ENCODE measurements around the gene GBF1. TPM values are rescaled to one million over a fixed set of nuclear protein-coding genes. Genes with fewer than 3 reads are reported as not detected.

The GBF1 gene
- total RNA-seq, 4 donors from 2014 or later, result 31.4 to 64.2 (median 58.7) TPM

DNA sequence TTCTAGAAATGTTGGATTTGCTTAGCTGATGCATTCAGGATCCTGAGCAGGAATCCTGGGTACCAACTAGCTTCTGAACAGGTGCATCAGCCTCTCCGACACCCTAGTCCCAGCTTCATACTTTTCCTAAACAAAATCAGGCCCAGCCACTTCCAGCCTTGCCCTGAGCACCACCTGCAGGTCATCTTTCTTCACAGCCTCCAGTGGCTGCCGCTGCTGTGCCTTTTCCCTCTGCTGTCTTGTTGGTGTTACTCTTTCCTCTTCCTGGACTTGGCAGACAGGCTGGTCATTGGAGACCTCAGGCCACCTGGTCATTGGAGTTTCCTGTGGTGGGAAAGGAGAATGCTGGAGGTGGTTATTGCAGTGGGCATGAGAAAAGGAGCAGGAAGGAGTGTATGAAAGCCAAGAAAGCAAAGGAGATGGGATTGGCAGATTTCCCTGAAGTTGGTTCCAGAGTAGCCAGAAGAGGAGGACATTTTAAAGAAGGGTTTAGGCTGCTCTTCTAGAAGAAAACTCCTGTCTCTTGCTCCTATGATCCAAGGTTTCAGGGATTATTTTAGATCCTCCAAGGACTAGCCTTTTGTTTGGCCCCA, 102.0 kb downstream of the GBF1 start:
- in situ Hi-C loops (cut with MboI; ENCODE audit: low sequenced_read_pairs in 4 of 4), result loop anchor here (5.0 kb wide), 2 partner anchors 120 to 180 kb away; partner anchors contain the start of gene ELOVL3 (in 4 of the 4)
- intact Hi-C loops (cut with DNase I; ENCODE audit: low total_unique reads), result loop anchor here (1.0 kb wide), 1 partner anchor 118 kb away; no protein-coding TSS in a partner anchor
- TF ChIP-seq, protein P1, sequence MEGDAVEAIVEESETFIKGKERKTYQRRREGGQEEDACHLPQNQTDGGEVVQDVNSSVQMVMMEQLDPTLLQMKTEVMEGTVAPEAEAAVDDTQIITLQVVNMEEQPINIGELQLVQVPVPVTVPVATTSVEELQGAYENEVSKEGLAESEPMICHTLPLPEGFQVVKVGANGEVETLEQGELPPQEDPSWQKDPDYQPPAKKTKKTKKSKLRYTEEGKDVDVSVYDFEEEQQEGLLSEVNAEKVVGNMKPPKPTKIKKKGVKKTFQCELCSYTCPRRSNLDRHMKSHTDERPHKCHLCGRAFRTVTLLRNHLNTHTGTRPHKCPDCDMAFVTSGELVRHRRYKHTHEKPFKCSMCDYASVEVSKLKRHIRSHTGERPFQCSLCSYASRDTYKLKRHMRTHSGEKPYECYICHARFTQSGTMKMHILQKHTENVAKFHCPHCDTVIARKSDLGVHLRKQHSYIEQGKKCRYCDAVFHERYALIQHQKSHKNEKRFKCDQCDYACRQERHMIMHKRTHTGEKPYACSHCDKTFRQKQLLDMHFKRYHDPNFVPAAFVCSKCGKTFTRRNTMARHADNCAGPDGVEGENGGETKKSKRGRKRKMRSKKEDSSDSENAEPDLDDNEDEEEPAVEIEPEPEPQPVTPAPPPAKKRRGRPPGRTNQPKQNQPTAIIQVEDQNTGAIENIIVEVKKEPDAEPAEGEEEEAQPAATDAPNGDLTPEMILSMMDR (IDR thresholded peaks at IDR 0.05 in 4 of 5, conservative IDR thresholded peaks at IDR 0.05 in 1 of 5), result peak; percentile 78 to 87 (median 80)
- TF ChIP-seq POLR2A (IDR thresholded peaks at IDR 0.05), result no peak
- Histone ChIP-seq H3K27me3 (no peaks in the 10 kb centered on the region), H3K36me3 (peaks cover 0 to 26% of the 10 kb centered on the region in 2 donors), H3K9me3 (no peaks in the 10 kb centered on the region), H3K4me1 (peaks cover 6 to 10% of the 10 kb centered on the region in 2 donors), H3K27ac (peak overlapping the region in 3 of 4 donors; percentile 34 to 51 (median 38)), H3K4me3 (no peak overlapping the region)
- ATAC-seq (peak; percentile 80 to 94), DNase-seq (peak; percentile 46 to 85)

DNA sequence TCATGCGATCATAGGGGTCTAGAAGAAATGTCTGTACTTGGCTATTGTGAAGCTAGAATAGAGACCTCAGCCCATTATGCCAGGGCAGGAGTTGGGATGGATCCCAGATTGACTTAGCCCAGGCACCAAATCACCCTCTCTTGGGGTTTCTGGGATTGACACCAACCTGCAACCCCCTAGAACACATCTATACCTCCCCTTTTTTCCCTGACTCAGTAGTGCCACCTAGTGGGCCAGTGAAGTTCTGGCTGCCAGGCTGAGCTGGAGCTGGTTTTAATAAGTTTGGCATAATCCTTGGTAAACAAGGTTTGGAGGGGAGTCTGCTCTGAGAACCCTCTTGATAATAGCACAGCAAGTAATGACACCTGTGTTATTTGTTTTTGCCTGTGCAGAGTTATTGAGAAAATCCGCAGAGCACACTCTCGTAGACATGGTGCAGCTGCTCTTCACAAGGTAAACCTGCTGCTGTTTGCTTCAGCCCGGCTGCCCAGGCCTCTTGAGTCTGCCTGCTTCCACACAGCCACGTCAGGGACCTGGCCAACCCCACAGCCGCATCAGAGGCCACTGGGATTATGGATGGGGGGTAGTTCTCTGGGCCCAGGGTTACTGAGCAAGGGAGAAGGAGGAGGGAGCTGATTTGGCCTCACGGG, 106.9 kb downstream of the GBF1 start:
- intact Hi-C loops (cut with DNase I; ENCODE audit: low total_unique reads), result loop anchor here (1.0 to 2.0 kb wide), 2 partner anchors 122 to 183 kb away; no protein-coding TSS in a partner anchor
- Histone ChIP-seq H3K9me3 (no peaks in the 10 kb centered on the region), H3K36me3 (peaks cover 0 to 52% of the 10 kb centered on the region in 2 donors), H3K4me1 (peaks cover 6 to 7% of the 10 kb centered on the region in 2 donors), H3K27me3 (no peaks in the 10 kb centered on the region), H3K4me3 (no peak overlapping the region), H3K27ac (no peak overlapping the region)
- DNase-seq (peak in 1 of 2 donors; percentile 35), ATAC-seq (peak in 1 of 2 donors; percentile 20)
- TF ChIP-seq POLR2A (IDR thresholded peaks at IDR 0.05), result no peak
- TF ChIP-seq, protein P1 (IDR thresholded peaks at IDR 0.05 in 4 of 5, conservative IDR thresholded peaks at IDR 0.05 in 1 of 5), result peak; percentile 62 to 92 (median 84)
- in situ Hi-C loops (cut with MboI; ENCODE audit: low sequenced_read_pairs in 4 of 4), result no loop called here

DNA sequence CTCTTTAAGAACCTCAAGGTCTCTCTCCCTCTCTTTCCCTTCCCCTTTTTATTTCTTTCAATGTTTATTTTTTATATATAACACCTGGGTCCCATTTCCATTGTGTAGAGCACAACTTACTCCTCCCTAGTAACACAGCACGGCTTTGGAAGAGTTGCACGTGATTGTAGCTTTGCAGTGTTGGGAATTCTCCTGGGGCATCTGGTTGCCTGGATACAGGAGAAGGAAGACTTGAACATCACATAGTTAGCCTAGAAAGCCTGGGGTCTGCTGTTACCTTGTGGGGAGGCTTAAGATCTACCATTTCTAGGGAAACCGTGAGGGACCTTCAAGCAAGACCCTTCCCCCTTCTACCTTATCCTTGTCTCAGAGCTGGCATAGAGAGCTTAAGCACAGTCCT, 109.1 kb downstream of the GBF1 start:
- Histone ChIP-seq H3K27me3 (no peaks in the 10 kb centered on the region), H3K27ac (no peak overlapping the region), H3K36me3 (peaks cover 0 to 73% of the 10 kb centered on the region in 2 donors), H3K9me3 (no peaks in the 10 kb centered on the region), H3K4me3 (no peak overlapping the region), H3K4me1 (no peaks in the 10 kb centered on the region)
- DNase-seq (no peak), ATAC-seq (no peak)
- in situ Hi-C loops (cut with MboI; ENCODE audit: low sequenced_read_pairs in 4 of 4) (no loop called here), intact Hi-C loops (cut with DNase I; ENCODE audit: low total_unique reads) (no loop called here)
- TF ChIP-seq POLR2A (IDR thresholded peaks at IDR 0.05), result no peak
- TF ChIP-seq, protein P1 (IDR thresholded peaks at IDR 0.05 in 4 of 5, conservative IDR thresholded peaks at IDR 0.05 in 1 of 5), result no peak

DNA sequence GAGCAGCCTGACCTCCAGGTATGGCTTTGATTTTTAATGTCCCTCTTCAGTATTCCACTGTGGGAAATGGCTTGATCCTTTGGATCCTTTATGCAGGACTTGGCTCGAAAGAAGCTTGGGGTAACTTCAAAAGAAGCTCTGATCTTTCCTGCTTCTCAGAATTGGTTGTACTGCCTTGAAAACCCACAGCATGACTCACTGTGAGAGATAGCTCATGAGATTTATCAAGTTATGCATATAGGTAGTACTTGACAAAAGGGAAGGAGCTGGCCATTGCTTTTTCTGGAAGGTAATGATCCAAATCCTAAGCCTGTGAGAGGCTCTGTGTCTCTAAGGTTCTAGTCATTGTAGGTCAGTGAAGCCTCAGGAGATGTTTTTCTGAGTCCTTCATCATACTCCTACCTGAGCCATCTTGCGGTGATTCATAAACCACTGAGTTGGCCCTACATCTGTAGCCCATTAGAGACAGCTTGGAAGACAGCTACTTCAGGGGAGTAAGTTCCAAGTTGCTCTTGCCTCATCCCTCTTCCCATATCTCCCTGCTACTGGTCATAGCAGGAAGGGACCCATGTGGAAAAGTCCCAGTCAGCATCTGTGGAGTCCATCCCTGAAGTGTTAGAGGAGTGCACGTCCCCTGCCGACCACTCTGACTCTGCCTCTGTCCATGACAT, 113.5 kb downstream of the GBF1 start:
- no peak for DNase-seq
- intact Hi-C loops (cut with DNase I; ENCODE audit: low total_unique reads) (no loop called here), in situ Hi-C loops (cut with MboI; ENCODE audit: low sequenced_read_pairs in 4 of 4) (no loop called here)

More for the DNA sequence above, 113.5 kb downstream of the GBF1 start:
- H3K27ac ChIP-seq, result no peak overlapping the region
- TF ChIP-seq, protein P1 (IDR thresholded peaks at IDR 0.05 in 4 of 5, conservative IDR thresholded peaks at IDR 0.05 in 1 of 5), result no peak
- no peak for TF ChIP-seq POLR2A (IDR thresholded peaks at IDR 0.05)
- no peaks in the 10 kb centered on the region for H3K27me3 ChIP-seq
- peaks cover 0 to 84% of the 10 kb centered on the region in 2 donors for H3K36me3 ChIP-seq
- no peak for ATAC-seq
- no peaks in the 10 kb centered on the region for H3K9me3 ChIP-seq
- H3K4me3 ChIP-seq, result no peak overlapping the region
- H3K4me1 ChIP-seq, result no peaks in the 10 kb centered on the region

All from gastrocnemius medialis (tissue), 4 donors.